GM23338 (cell line): ENCODE measurements around the gene MPP7.

ENCODE experiments used
- CREB1 ChIP-seq: fragments of 250-450 bp; sonication (Bioruptor Pico); IDR thresholded peaks from 2 replicates; pipeline ENCODE4 v1.5.0; 2020; ENCODE audit warnings: low read depth, mild to moderate bottlenecking, moderate library complexity
- CTCF ChIP-seq, 2 experiments: fragments of 200-600 bp in 1 of 2; sonication (generic) in 1 of 2; conservative IDR thresholded peaks; 2 replicates each; pipeline versions ENCODE4 v1.5.1 to v1.6.1; 2016 to 2017; ENCODE audit warnings: antibody characterized with exemption in 2 of 2, low read depth in 2 of 2, mild to moderate bottlenecking in 2 of 2, moderate library complexity in 1 of 2
- EZH2 ChIP-seq: fragments of 200-600 bp; sonication (generic); IDR thresholded peaks from one replicate; pipeline ENCODE4 v1.8.0; 2017; ENCODE audit warnings: antibody characterized with exemption, mild to moderate bottlenecking, low read depth; ENCODE audit not compliant: unreplicated experiment
- EZH2phosphoT487 ChIP-seq: fragments of 200-600 bp; sonication (generic); IDR thresholded peaks from one replicate; pipeline ENCODE4 v1.8.1; 2018; ENCODE audit warnings: antibody characterized with exemption; ENCODE audit not compliant: unreplicated experiment
- NANOG ChIP-seq: IDR thresholded peaks from 2 replicates; pipeline ENCODE4 v1.6.1; 2016; ENCODE audit warnings: antibody characterized with exemption, borderline replicate concordance
- POLR2AphosphoS5 ChIP-seq: IDR thresholded peaks from 2 replicates; pipeline ENCODE4 v1.6.1; 2016; ENCODE audit warnings: antibody characterized with exemption, low read depth
- STAT1 ChIP-seq: IDR thresholded peaks from one replicate; pipeline ENCODE4 v1.6.1; 2016; ENCODE audit warnings: antibody characterized with exemption; ENCODE audit not compliant: unreplicated experiment
- TF ChIP-seq, protein P1 (sequence below): IDR thresholded peaks from one replicate; pipeline ENCODE4 v1.6.1; 2018; ENCODE audit warnings: antibody characterized with exemption; ENCODE audit not compliant: unreplicated experiment
- TF ChIP-seq, protein P2 (sequence below): IDR thresholded peaks from 2 replicates; pipeline ENCODE4 v1.6.1; 2016; ENCODE audit warnings: antibody characterized with exemption

GRCh38 chr10:28285816-28286215 lies 17.0 kb downstream of the MPP7 start:
- TF ChIP-seq, protein P1, sequence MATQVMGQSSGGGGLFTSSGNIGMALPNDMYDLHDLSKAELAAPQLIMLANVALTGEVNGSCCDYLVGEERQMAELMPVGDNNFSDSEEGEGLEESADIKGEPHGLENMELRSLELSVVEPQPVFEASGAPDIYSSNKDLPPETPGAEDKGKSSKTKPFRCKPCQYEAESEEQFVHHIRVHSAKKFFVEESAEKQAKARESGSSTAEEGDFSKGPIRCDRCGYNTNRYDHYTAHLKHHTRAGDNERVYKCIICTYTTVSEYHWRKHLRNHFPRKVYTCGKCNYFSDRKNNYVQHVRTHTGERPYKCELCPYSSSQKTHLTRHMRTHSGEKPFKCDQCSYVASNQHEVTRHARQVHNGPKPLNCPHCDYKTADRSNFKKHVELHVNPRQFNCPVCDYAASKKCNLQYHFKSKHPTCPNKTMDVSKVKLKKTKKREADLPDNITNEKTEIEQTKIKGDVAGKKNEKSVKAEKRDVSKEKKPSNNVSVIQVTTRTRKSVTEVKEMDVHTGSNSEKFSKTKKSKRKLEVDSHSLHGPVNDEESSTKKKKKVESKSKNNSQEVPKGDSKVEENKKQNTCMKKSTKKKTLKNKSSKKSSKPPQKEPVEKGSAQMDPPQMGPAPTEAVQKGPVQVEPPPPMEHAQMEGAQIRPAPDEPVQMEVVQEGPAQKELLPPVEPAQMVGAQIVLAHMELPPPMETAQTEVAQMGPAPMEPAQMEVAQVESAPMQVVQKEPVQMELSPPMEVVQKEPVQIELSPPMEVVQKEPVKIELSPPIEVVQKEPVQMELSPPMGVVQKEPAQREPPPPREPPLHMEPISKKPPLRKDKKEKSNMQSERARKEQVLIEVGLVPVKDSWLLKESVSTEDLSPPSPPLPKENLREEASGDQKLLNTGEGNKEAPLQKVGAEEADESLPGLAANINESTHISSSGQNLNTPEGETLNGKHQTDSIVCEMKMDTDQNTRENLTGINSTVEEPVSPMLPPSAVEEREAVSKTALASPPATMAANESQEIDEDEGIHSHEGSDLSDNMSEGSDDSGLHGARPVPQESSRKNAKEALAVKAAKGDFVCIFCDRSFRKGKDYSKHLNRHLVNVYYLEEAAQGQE, result no peak
- no peak for TF ChIP-seq CTCF (conservative IDR thresholded peaks at IDR 0.05; ENCODE audit: low read depth in 2 of 2)
- no peak for TF ChIP-seq EZH2
- TF ChIP-seq CREB1, result no peak
- no peak for TF ChIP-seq POLR2AphosphoS5
- TF ChIP-seq, protein P2, sequence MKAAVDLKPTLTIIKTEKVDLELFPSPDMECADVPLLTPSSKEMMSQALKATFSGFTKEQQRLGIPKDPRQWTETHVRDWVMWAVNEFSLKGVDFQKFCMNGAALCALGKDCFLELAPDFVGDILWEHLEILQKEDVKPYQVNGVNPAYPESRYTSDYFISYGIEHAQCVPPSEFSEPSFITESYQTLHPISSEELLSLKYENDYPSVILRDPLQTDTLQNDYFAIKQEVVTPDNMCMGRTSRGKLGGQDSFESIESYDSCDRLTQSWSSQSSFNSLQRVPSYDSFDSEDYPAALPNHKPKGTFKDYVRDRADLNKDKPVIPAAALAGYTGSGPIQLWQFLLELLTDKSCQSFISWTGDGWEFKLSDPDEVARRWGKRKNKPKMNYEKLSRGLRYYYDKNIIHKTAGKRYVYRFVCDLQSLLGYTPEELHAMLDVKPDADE, result no peak
- no peak for TF ChIP-seq NANOG
- TF ChIP-seq EZH2phosphoT487, result no peak
- TF ChIP-seq STAT1, result no peak
